ENCODE results near the gene EVC. TPM values are rescaled to one million over a fixed set of nuclear protein-coding genes. Genes with fewer than 3 reads are reported as not detected.

EVC gene
- 1 to 10 TPM in 1 of 2 experiments, under 1 TPM in 1; 0.70 to 1.5 TPM for total RNA-seq
- 1.2 TPM for polyA plus RNA-seq (2013, experiment 1 of 2)
- polyA plus RNA-seq (2013, experiment 2 of 2), result 1.3 TPM
- 1.1 to 9.9 (median 3.1) reads per million in 172 experiments for total RNA-seq

- peaks cover 7 to 41% of the 10 kb centered on the region in 2 experiments for H3K9me3 ChIP-seq (ENCODE audit: control insufficient read depth in 1 of 2, insufficient read depth in 1 of 2, low read length in 2 of 2)
- Mint-ChIP-seq H3K27me3 (peaks cover 55% of the 10 kb centered on the region), H3K36me3 (ENCODE audit: low read depth) (no peaks in the 10 kb centered on the region), H3K9me3 (peaks cover 3% of the 10 kb centered on the region), H3K4me3 (peak within 1 kb of the TSS; percentile 74), H3K27ac (no peak within 1 kb of the TSS), H3K4me1 (ENCODE audit: low read depth) (peaks cover 16% of the 10 kb centered on the region)
- intact Hi-C loops (cut with DNase I, micrococcal nuclease), result no loop called here
- H3K4me1 ChIP-seq (ENCODE audit: insufficient read depth, low read length), result peaks cover 8% of the 10 kb centered on the region
- POLR2A ChIA-PET, result no interaction called here
- H3K27me3 ChIP-seq (ENCODE audit: control insufficient read depth in 1 of 2, insufficient read depth in 2 of 2, low read length in 2 of 2), result peaks cover 30 to 52% of the 10 kb centered on the region in 2 experiments
- no peak within 1 kb of the TSS for H3K27ac ChIP-seq (ENCODE audit: low read depth in 1 of 2, low read length in 2 of 2)
- DNase-seq (peak in 4 of 14 experiments; percentile 7 to 37 (median 24)), ATAC-seq (ENCODE audit: poor library complexity) (peak; percentile 51)
- TF ChIP-seq CTCF (IDR thresholded peaks at IDR 0.05), result no peak
- H3K4me3 ChIP-seq (ENCODE audit: low read length), result peak within 1 kb of the TSS; percentile 51
- CTCF ChIA-PET, result no interaction called here
- H3K36me3 ChIP-seq (ENCODE audit: insufficient read depth, low read length), result no peaks in the 10 kb centered on the region
These were observed at the start of gene EVC for GRCh38 chr4:5710961-5711478. Gene EVC, plus strand, starts transcription at chr4:5711201. Its CDS starts 180 bp downstream, at chr4:5711381.

- H3K27ac ChIP-seq (ENCODE audit: low read depth in 1 of 2, low read length in 2 of 2), result no peak overlapping the region
- POLR2A ChIA-PET, result no interaction called here
- Mint-ChIP-seq H3K9me3 (peaks cover 14% of the 10 kb centered on the region), H3K27ac (no peak overlapping the region), H3K36me3 (ENCODE audit: low read depth) (peaks cover 9% of the 10 kb centered on the region), H3K27me3 (no peaks in the 10 kb centered on the region), H3K4me3 (no peak overlapping the region), H3K4me1 (ENCODE audit: low read depth) (no peaks in the 10 kb centered on the region)
- H3K27me3 ChIP-seq (ENCODE audit: control insufficient read depth in 1 of 2, insufficient read depth in 2 of 2, low read length in 2 of 2), result no peaks in the 10 kb centered on the region
- DNase-seq (no peak), ATAC-seq (ENCODE audit: poor library complexity) (no peak)
- no peak overlapping the region for H3K4me3 ChIP-seq (ENCODE audit: low read length)
- H3K4me1 ChIP-seq (ENCODE audit: insufficient read depth, low read length), result no peaks in the 10 kb centered on the region
- no peak for TF ChIP-seq CTCF (IDR thresholded peaks at IDR 0.05)
- no peaks in the 10 kb centered on the region for H3K36me3 ChIP-seq (ENCODE audit: insufficient read depth, low read length)
- H3K9me3 ChIP-seq (ENCODE audit: control insufficient read depth in 1 of 2, insufficient read depth in 1 of 2, low read length in 2 of 2), result peaks cover 0 to 18% of the 10 kb centered on the region in 2 experiments
- intact Hi-C loops (cut with DNase I, micrococcal nuclease), result no loop called here
- CTCF ChIA-PET, result no interaction called here
These were observed 49.8 kb upstream of the EVC start for GRCh38 chr4:5661237-5661636.

- intact Hi-C loops (cut with DNase I, micrococcal nuclease), result no loop called here
- no peak for ATAC-seq (ENCODE audit: poor library complexity)
- Histone ChIP-seq H3K36me3 (ENCODE audit: insufficient read depth, low read length) (no peaks in the 10 kb centered on the region), H3K4me3 (ENCODE audit: low read length) (no peak overlapping the region), H3K4me1 (ENCODE audit: insufficient read depth, low read length) (no peaks in the 10 kb centered on the region), H3K27ac (ENCODE audit: low read depth in 1 of 2, low read length in 2 of 2) (no peak overlapping the region), H3K9me3 (ENCODE audit: control insufficient read depth in 1 of 2, insufficient read depth in 1 of 2, low read length in 2 of 2) (peaks cover 0 to 14% of the 10 kb centered on the region in 2 experiments), H3K27me3 (ENCODE audit: control insufficient read depth in 1 of 2, insufficient read depth in 2 of 2, low read length in 2 of 2) (peaks cover 0 to 2% of the 10 kb centered on the region in 2 experiments)
- peaks cover 19% of the 10 kb centered on the region for H3K9me3 Mint-ChIP-seq
- H3K27ac Mint-ChIP-seq, result no peak overlapping the region
- no peak overlapping the region for H3K4me3 Mint-ChIP-seq
- no peaks in the 10 kb centered on the region for H3K4me1 Mint-ChIP-seq (ENCODE audit: low read depth)
- H3K27me3 Mint-ChIP-seq, result no peaks in the 10 kb centered on the region
- ChIA-PET POLR2A (no interaction called here), CTCF (no interaction called here)
- peaks cover 9% of the 10 kb centered on the region for H3K36me3 Mint-ChIP-seq (ENCODE audit: low read depth)
- no peak for TF ChIP-seq CTCF (IDR thresholded peaks at IDR 0.05)
- DNase-seq, result no peak
These were observed 48.4 kb upstream of the EVC start for GRCh38 chr4:5662555-5662954.
